ENCODE data around the gene ATP8A1.

ATP8A1 gene

GRCh38 chr4:42531341-42532030 lies 125.4 kb downstream of the ATP8A1 start:
- TF ChIP-seq REST (IDR thresholded peaks at IDR 0.05; ENCODE audit: low read depth) (no peak), TAF1 (IDR thresholded peaks at IDR 0.05; ENCODE audit: low read depth) (no peak), YY1 (IDR thresholded peaks at IDR 0.05; ENCODE audit: low read depth) (no peak), EP300 (IDR thresholded peaks at IDR 0.05; ENCODE audit: borderline replicate concordance) (no peak), RAD21 (IDR thresholded peaks at IDR 0.05; ENCODE audit: low read depth) (no peak), FOXM1 (IDR thresholded peaks at IDR 0.05; ENCODE audit: borderline replicate concordance, low read depth) (no peak), MAX (IDR thresholded peaks at IDR 0.05) (no peak), USF1 (IDR thresholded peaks at IDR 0.05) (no peak)

GRCh38 chr4:42523066-42523718 lies 133.7 kb downstream of the ATP8A1 start:
- TF ChIP-seq REST (IDR thresholded peaks at IDR 0.05; ENCODE audit: low read depth) (no peak), FOXM1 (IDR thresholded peaks at IDR 0.05; ENCODE audit: borderline replicate concordance, low read depth) (no peak), TCF12 (IDR thresholded peaks at IDR 0.05; ENCODE audit: low read depth) (no peak), CREB1 (IDR thresholded peaks at IDR 0.05; ENCODE audit: low read depth) (no peak), TAF1 (IDR thresholded peaks at IDR 0.05; ENCODE audit: low read depth) (no peak), MAX (IDR thresholded peaks at IDR 0.05) (no peak)

GRCh38 chr4:42519803-42520417 lies 137.0 kb downstream of the ATP8A1 start:
- peak; percentile 76 for TF ChIP-seq RAD21 (IDR thresholded peaks at IDR 0.05; ENCODE audit: low read depth)
- TF ChIP-seq TCF12 (IDR thresholded peaks at IDR 0.05; ENCODE audit: low read depth): no peak

- TF ChIP-seq CREB1 (IDR thresholded peaks at IDR 0.05; ENCODE audit: low read depth): no peak
Observed at GRCh38 chr4:42515156-42515884, 141.6 kb downstream of the ATP8A1 start.

GRCh38 chr4:42513748-42514492 lies 143.0 kb downstream of the ATP8A1 start:
- TF ChIP-seq CEBPB (IDR thresholded peaks at IDR 0.05) (no peak), YY1 (IDR thresholded peaks at IDR 0.05; ENCODE audit: low read depth) (no peak), TAF1 (IDR thresholded peaks at IDR 0.05; ENCODE audit: low read depth) (no peak), EP300 (IDR thresholded peaks at IDR 0.05; ENCODE audit: borderline replicate concordance) (no peak), ZBTB7A (IDR thresholded peaks at IDR 0.05; ENCODE audit: low read depth) (no peak), EGR1 (IDR thresholded peaks at IDR 0.05) (no peak), NFIC (IDR thresholded peaks at IDR 0.05) (no peak), CREB1 (IDR thresholded peaks at IDR 0.05; ENCODE audit: low read depth) (no peak), RAD21 (IDR thresholded peaks at IDR 0.05; ENCODE audit: low read depth) (no peak), TCF12 (IDR thresholded peaks at IDR 0.05; ENCODE audit: low read depth) (no peak), USF1 (IDR thresholded peaks at IDR 0.05) (no peak), TEAD4 (IDR thresholded peaks at IDR 0.05) (no peak), MAX (IDR thresholded peaks at IDR 0.05) (no peak), REST (IDR thresholded peaks at IDR 0.05; ENCODE audit: low read depth) (no peak), FOXM1 (IDR thresholded peaks at IDR 0.05; ENCODE audit: borderline replicate concordance, low read depth) (no peak)
